Natural killer cell (primary cell): ENCODE results near the gene ZGPAT. TPM values are rescaled to one million over a fixed set of nuclear protein-coding genes. Genes with fewer than 3 reads are reported as not detected.

Experiments used
- ATAC-seq, 3 donors: fragments of 150-1000 bp in 2 of 3; fragments of 200-7000 bp in 1 of 3; cut with Tn5 transposase; 1 replicate in 1 of 3; 2 replicates in 2 of 3; pipeline ENCODE4 v1.10.0; 2021; ENCODE audit warnings: mild to moderate bottlenecking in 2 of 3, moderate library complexity in 2 of 3
- DNase-seq, 2 donors: peaks; one replicate each; pipeline versions ENCODE4 v3.0.0 to v3.0.0-alpha.2; 2013 to 2021; ENCODE audit warnings: mixed read lengths in 1 of 2
- H3K27ac ChIP-seq: one replicate; pipeline ENCODE4 v1.5.1; 2013; ENCODE audit warnings: mild to moderate bottlenecking, low read length
- H3K27me3 ChIP-seq: one replicate; pipeline ENCODE4 v1.6.1; 2013; ENCODE audit warnings: low read length; ENCODE audit not compliant: control insufficient read depth, insufficient read depth
- H3K36me3 ChIP-seq: one replicate; pipeline ENCODE4 v1.6.1; 2013; ENCODE audit warnings: low read length; ENCODE audit not compliant: control insufficient read depth, insufficient read depth
- H3K4me1 ChIP-seq: one replicate; pipeline ENCODE4 v1.6.1; 2013; ENCODE audit warnings: low read length; ENCODE audit not compliant: control insufficient read depth, insufficient read depth
- H3K4me3 ChIP-seq: one replicate; pipeline ENCODE4 v1.5.1; 2013; ENCODE audit warnings: low read length
- H3K9me3 ChIP-seq: one replicate; pipeline ENCODE4 v1.6.1; 2013; ENCODE audit warnings: low read length; ENCODE audit not compliant: control insufficient read depth, insufficient read depth
- H3K27ac Mint-ChIP-seq, 2 donors: one replicate each; pipeline ENCODE4 v1.8.0; 2022; ENCODE audit warnings: mild to moderate bottlenecking in 2 of 2, mixed read lengths in 2 of 2, moderate library complexity in 1 of 2
- H3K27me3 Mint-ChIP-seq, 2 donors: one replicate each; pipeline ENCODE4 v1.8.0; 2022; ENCODE audit warnings: low read depth in 2 of 2, mixed read lengths in 2 of 2
- H3K36me3 Mint-ChIP-seq: one replicate; pipeline ENCODE4 v1.8.0; 2022; ENCODE audit warnings: mixed read lengths
- H3K4me1 Mint-ChIP-seq, 2 donors: one replicate each; pipeline ENCODE4 v1.8.0; 2022; ENCODE audit warnings: mixed read lengths in 2 of 2
- H3K4me3 Mint-ChIP-seq: one replicate; pipeline ENCODE4 v1.8.0; 2022; ENCODE audit warnings: mild to moderate bottlenecking, moderate library complexity, mixed read lengths
- H3K9me3 Mint-ChIP-seq, 2 donors: one replicate each; pipeline ENCODE4 v1.8.0; 2022; ENCODE audit warnings: mixed read lengths in 2 of 2
- CTCF ChIP-seq: fragments of 200-600 bp; IDR thresholded peaks from one replicate; pipeline ENCODE4 v1.8.0; 2022; ENCODE audit warnings: antibody characterized with exemption
- WGBS: methylation state at CpG from one replicate; pipeline ENCODE4 v1.1.7; 2013; ENCODE audit warnings: missing lambda C conversion rate; ENCODE audit not compliant: insufficient coverage; 5-methylcytosine and 5-hydroxymethylcytosine counted together
- intact Hi-C: fragments of 100-400 bp; cut with micrococcal nuclease; formaldehyde crosslinking; loops from one replicate; pipeline ENCODE4 v1.14.2; 2022
- total RNA-seq, 4 donors: library from RNA; stranded (reverse); fragments of 120-200 nt in 1 of 4; gene quantifications; one replicate each; pipeline versions ENCODE4 v1.2.3 to v1.2.4, GENCODE V29; 2013 to 2022

Gene ZGPAT
- total RNA-seq, 3 donors from 2014 or later (not counting 1 experiment from before 2014, with no cell fraction given): 39.3 to 47.7 (median 46.1) TPM

GRCh38 chr20:63694584-63695423, 13.0 kb upstream of the ZGPAT start:
- 98% methylated on average over 37 of the region's 37 CpGs for WGBS
- Histone ChIP-seq H3K36me3 (peaks cover 5% of the 10 kb centered on the region), H3K27me3 (no peaks in the 10 kb centered on the region), H3K27ac (no peak overlapping the region), H3K4me1 (peaks cover 34% of the 10 kb centered on the region), H3K4me3 (no peak overlapping the region), H3K9me3 (no peaks in the 10 kb centered on the region)
- no peaks in the 10 kb centered on the region for H3K9me3 Mint-ChIP-seq
- no peaks in the 10 kb centered on the region for H3K27me3 Mint-ChIP-seq
- DNase-seq: no peak
- H3K36me3 Mint-ChIP-seq: no peaks in the 10 kb centered on the region
- ATAC-seq: no peak
- H3K4me1 Mint-ChIP-seq: peaks cover 0 to 27% of the 10 kb centered on the region in 2 donors
- intact Hi-C loops: no loop called here
- TF ChIP-seq CTCF: no peak
- H3K4me3 Mint-ChIP-seq: no peak overlapping the region
- H3K27ac Mint-ChIP-seq: peak overlapping the region in 1 of 2 donors; percentile 87

- Mint-ChIP-seq H3K27me3 (no peaks in the 10 kb centered on the region), H3K9me3 (no peaks in the 10 kb centered on the region), H3K4me1 (peaks cover 0 to 27% of the 10 kb centered on the region in 2 donors), H3K27ac (no peak overlapping the region), H3K4me3 (no peak overlapping the region), H3K36me3 (no peaks in the 10 kb centered on the region)
- peaks cover 5% of the 10 kb centered on the region for H3K36me3 ChIP-seq
- intact Hi-C loops: no loop called here
- H3K4me1 ChIP-seq: peaks cover 34% of the 10 kb centered on the region
- no peak for ATAC-seq
- no peaks in the 10 kb centered on the region for H3K9me3 ChIP-seq
- no peak overlapping the region for H3K27ac ChIP-seq
- DNase-seq: no peak
- H3K27me3 ChIP-seq: no peaks in the 10 kb centered on the region
- TF ChIP-seq CTCF: no peak
- 84% methylated on average over 25 of the region's 25 CpGs for WGBS
- no peak overlapping the region for H3K4me3 ChIP-seq
These were observed 12.2 kb upstream of the ZGPAT start for GRCh38 chr20:63695424-63696305.

GRCh38 chr20:63696306-63696627, 11.6 kb upstream of the ZGPAT start:
- intact Hi-C loops: no loop called here
- Mint-ChIP-seq H3K9me3 (no peaks in the 10 kb centered on the region), H3K27ac (no peak overlapping the region), H3K27me3 (no peaks in the 10 kb centered on the region), H3K4me1 (peaks cover 0 to 27% of the 10 kb centered on the region in 2 donors), H3K4me3 (no peak overlapping the region), H3K36me3 (no peaks in the 10 kb centered on the region)
- TF ChIP-seq CTCF: no peak
- Histone ChIP-seq H3K36me3 (peaks cover 5% of the 10 kb centered on the region), H3K9me3 (no peaks in the 10 kb centered on the region), H3K27ac (no peak overlapping the region), H3K27me3 (no peaks in the 10 kb centered on the region), H3K4me3 (no peak overlapping the region), H3K4me1 (peaks cover 36% of the 10 kb centered on the region)
- ATAC-seq (peak; percentile 39 to 57 (median 52)), DNase-seq (peak in 1 of 2 donors; percentile 59)
- 5% methylated on average over 6 of the region's 6 CpGs for WGBS
